Neural cell (in vitro differentiated cells): ENCODE results near the gene GBP6. TPM values are rescaled to one million over a fixed set of nuclear protein-coding genes. Genes with fewer than 3 reads are reported as not detected.

Source experiments
- H2AFZ ChIP-seq: fragments of 200-600, 300-800 bp; sonication (generic), shearing (Covaris generic); 2 replicates; pipeline ENCODE4 v1.6.0; 2014; ENCODE audit warnings: low read depth, mild to moderate bottlenecking, antibody characterized with exemption, low read length, moderate library complexity
- H3F3A ChIP-seq: fragments of 200-600 bp; shearing (Covaris generic); 2 replicates; pipeline ENCODE4 v1.6.1; 2016; ENCODE audit warnings: mild to moderate bottlenecking, moderate library complexity, mixed read lengths, antibody characterized with exemption, low read length; ENCODE audit not compliant: insufficient read depth, poor library complexity, severe bottlenecking
- H3K27ac ChIP-seq: fragments of 200-600, 300-800 bp; sonication (generic), shearing (Covaris generic); 2 replicates; pipeline ENCODE4 v1.5.1; 2014; ENCODE audit warnings: mild to moderate bottlenecking, low read length, moderate library complexity
- H3K27me3 ChIP-seq: fragments of 300-800, 200-600 bp; sonication (generic), shearing (Covaris generic); 2 replicates; pipeline ENCODE4 v1.6.0; 2014; ENCODE audit warnings: mild to moderate bottlenecking, low read depth, low read length, moderate library complexity; ENCODE audit not compliant: insufficient read depth
- H3K36me3 ChIP-seq: fragments of 300-800, 200-600 bp; sonication (generic), shearing (Covaris generic); 2 replicates; pipeline ENCODE4 v1.5.1; 2014; ENCODE audit warnings: mild to moderate bottlenecking, antibody characterized with exemption, low read length, moderate library complexity; ENCODE audit not compliant: insufficient read depth
- H3K4me2 ChIP-seq: fragments of 300-800, 200-600 bp; sonication (generic), shearing (Covaris generic); 2 replicates; pipeline ENCODE4 v1.6.0; 2014; ENCODE audit warnings: mild to moderate bottlenecking, low read length
- H3K4me3 ChIP-seq: fragments of 300-800, 200-600 bp; sonication (generic), shearing (Covaris generic); 2 replicates; pipeline ENCODE4 v1.5.1; 2014; ENCODE audit warnings: mild to moderate bottlenecking, low read length, moderate library complexity
- H3K79me2 ChIP-seq: fragments of 200-600 bp; shearing (Covaris generic); replicated peaks from 2 replicates; pipeline ENCODE4 v1.6.0; 2014; ENCODE audit warnings: mild to moderate bottlenecking, low read length, moderate library complexity; ENCODE audit not compliant: insufficient read depth
- H3K9ac ChIP-seq: fragments of 300-800, 200-600 bp; sonication (generic), shearing (Covaris generic); 2 replicates; pipeline ENCODE4 v1.6.1; 2016; ENCODE audit warnings: mild to moderate bottlenecking, low read length, mixed read lengths
- H3K9me2 ChIP-seq: fragments of 200-600 bp; shearing (Covaris generic); 2 replicates; pipeline ENCODE4 v1.6.1; 2016; ENCODE audit warnings: mild to moderate bottlenecking, low read length, mixed read lengths; ENCODE audit not compliant: insufficient read depth
- H3K9me3 ChIP-seq: fragments of 200-600, 300-800 bp; sonication (generic), shearing (Covaris generic); 2 replicates; pipeline ENCODE4 v1.6.1; 2016; ENCODE audit warnings: mild to moderate bottlenecking, mixed run types, low read length, moderate library complexity, mixed read lengths
- H4K20me1 ChIP-seq: fragments of 200-600 bp; shearing (Covaris generic); 2 replicates; pipeline ENCODE4 v1.6.1; 2016; ENCODE audit warnings: mild to moderate bottlenecking, mixed run types; ENCODE audit not compliant: insufficient read depth
- CTCF ChIP-seq: fragments of 450-650 bp; IDR thresholded peaks from 2 replicates; pipeline ENCODE4 v1.5.1; 2014; ENCODE audit warnings: antibody characterized with exemption, mild to moderate bottlenecking, moderate library complexity; ENCODE audit not compliant: poor library complexity, severe bottlenecking
- EP300 ChIP-seq: fragments of 450-650 bp; conservative IDR thresholded peaks from 2 replicates; pipeline ENCODE4 v1.6.1; 2014; ENCODE audit warnings: antibody characterized with exemption, mild to moderate bottlenecking, moderate library complexity; ENCODE audit not compliant: poor library complexity, severe bottlenecking
- EZH2 ChIP-seq: fragments of 200-600, 300-800 bp; shearing (Covaris generic), sonication (generic); IDR thresholded peaks from 2 replicates; pipeline ENCODE4 v1.6.1; 2014; ENCODE audit warnings: antibody characterized with exemption, low read length, borderline replicate concordance, mild to moderate bottlenecking; ENCODE audit not compliant: insufficient read depth, poor library complexity, severe bottlenecking
- MXI1 ChIP-seq: fragments of 450-650 bp; conservative IDR thresholded peaks from 2 replicates; pipeline ENCODE4 v1.6.1; 2014; ENCODE audit warnings: antibody characterized with exemption, mild to moderate bottlenecking; ENCODE audit not compliant: poor library complexity, severe bottlenecking
- POLR2AphosphoS5 ChIP-seq: IDR thresholded peaks from 2 replicates; pipeline ENCODE4 v1.6.1; 2012
- RAD21 ChIP-seq: fragments of 450-650 bp; conservative IDR thresholded peaks from 2 replicates; pipeline ENCODE4 v1.6.1; 2014; ENCODE audit warnings: antibody characterized with exemption, mild to moderate bottlenecking, moderate library complexity
- REST ChIP-seq: IDR thresholded peaks from 2 replicates; pipeline ENCODE4 v1.6.1; 2012; ENCODE audit warnings: borderline replicate concordance
- SMC3 ChIP-seq: fragments of 450-650 bp; conservative IDR thresholded peaks from 2 replicates; pipeline ENCODE4 v1.6.1; 2014; ENCODE audit warnings: antibody characterized with exemption, mild to moderate bottlenecking, moderate library complexity; ENCODE audit not compliant: poor library complexity
- TAF1 ChIP-seq: IDR thresholded peaks from 2 replicates; pipeline ENCODE4 v1.6.1; 2012; ENCODE audit warnings: low read depth
- polyA plus RNA-seq: library from polyadenylated mRNA; depleted of rRNA; stranded (reverse); fragments of >200 nt; gene quantifications from 2 replicates; pipeline ENCODE4 v1.2.3, GENCODE V29; 2014

GBP6 gene
- polyA plus RNA-seq, 1 donor from 2014 or later, result not detected

- Histone ChIP-seq H3K4me2 (no peak overlapping the region), H4K20me1 (no peaks in the 10 kb centered on the region), H3K27me3 (no peaks in the 10 kb centered on the region), H3K36me3 (no peaks in the 10 kb centered on the region), H3F3A (no peaks in the 10 kb centered on the region), H3K9me2 (no peaks in the 10 kb centered on the region), H3K9ac (no peak overlapping the region), H3K79me2 (no peaks in the 10 kb centered on the region), H3K27ac (no peak overlapping the region), H2AFZ (no peak overlapping the region), H3K9me3 (no peaks in the 10 kb centered on the region), H3K4me3 (no peak overlapping the region)
- TF ChIP-seq EP300 (no peak), CTCF (no peak), MXI1 (no peak), EZH2 (no peak), SMC3 (no peak), RAD21 (no peak), REST (no peak), POLR2AphosphoS5 (no peak), TAF1 (no peak)
Measured at GRCh38 chr1:89378001-89378400, 14.1 kb downstream of the GBP6 start.

GRCh38 chr1:89381618-89382017 lies 17.8 kb downstream of the GBP6 start:
- Histone ChIP-seq H3K9me2 (no peaks in the 10 kb centered on the region), H3F3A (no peaks in the 10 kb centered on the region), H3K9me3 (no peaks in the 10 kb centered on the region), H3K36me3 (no peaks in the 10 kb centered on the region), H3K9ac (no peak overlapping the region), H3K79me2 (no peaks in the 10 kb centered on the region), H3K4me3 (no peak overlapping the region), H3K4me2 (no peak overlapping the region), H2AFZ (no peak overlapping the region), H3K27me3 (no peaks in the 10 kb centered on the region), H4K20me1 (no peaks in the 10 kb centered on the region), H3K27ac (no peak overlapping the region)
- TF ChIP-seq MXI1, result no peak
- no peak for TF ChIP-seq POLR2AphosphoS5
- no peak for TF ChIP-seq EZH2
- TF ChIP-seq SMC3, result no peak
- no peak for TF ChIP-seq CTCF
- TF ChIP-seq EP300, result no peak
- TF ChIP-seq REST, result no peak
- no peak for TF ChIP-seq RAD21
- no peak for TF ChIP-seq TAF1
